Sigmoid colon (tissue), 7 donors: ENCODE measurements around the gene PLIN4. TPM values are rescaled to one million over a fixed set of nuclear protein-coding genes. Genes with fewer than 3 reads are reported as not detected.
"Not testable (repeated sequence)": the region's sequence is repeated elsewhere in the genome, so short reads cannot be mapped to it uniquely, and the experiment has no call there.

Experiments
- DNase-seq: peaks from one replicate; pipeline ENCODE4 v3.0.0-alpha.2; 2019
- H3K27ac ChIP-seq, 4 donors: fragments of 200-600 bp; sonication (generic); one replicate each; pipeline ENCODE4 v1.5.1; 2016 to 2019; ENCODE audit warnings: mild to moderate bottlenecking in 1 of 4
- H3K27me3 ChIP-seq, 3 donors: fragments of 200-600 bp; sonication (generic); one replicate each; pipeline ENCODE4 v1.5.1; 2019; ENCODE audit warnings: mild to moderate bottlenecking in 1 of 3
- H3K36me3 ChIP-seq, 4 donors: fragments of 200-600 bp; sonication (generic); one replicate each; pipeline ENCODE4 v1.5.1; 2016 to 2019
- H3K4me1 ChIP-seq, 4 donors: fragments of 200-600 bp; sonication (generic); one replicate each; pipeline ENCODE4 v1.5.1; 2017 to 2019
- H3K4me3 ChIP-seq, 4 donors: fragments of 200-600 bp; sonication (generic); one replicate each; pipeline ENCODE4 v1.5.1; 2017 to 2019; ENCODE audit warnings: mild to moderate bottlenecking in 2 of 4, moderate library complexity in 1 of 4
- H3K9me3 ChIP-seq, 4 donors: fragments of 200-600 bp in 3 of 4; sonication (generic) in 3 of 4; one replicate each; pipeline versions ENCODE4 v1.5.1 to v1.6.1; 2013 to 2019
- CTCF ChIP-seq, 4 experiments: fragments of 450-650 bp in 3 of 4; fragments of 200-600 bp in 1 of 4; IDR thresholded peaks; one replicate each; pipeline ENCODE4 v1.5.1; 2016 to 2019; ENCODE audit warnings: antibody characterized with exemption in 4 of 4, mild to moderate bottlenecking in 3 of 4, moderate library complexity in 2 of 4
- EP300 ChIP-seq, 4 donors: sonication (generic); formaldehyde crosslinking; IDR thresholded peaks; one replicate each; pipeline ENCODE4 v1.6.1; 2017; ENCODE audit warnings: antibody characterized with exemption in 4 of 4
- POLR2A ChIP-seq, 2 donors: fragments of 450-650 bp; IDR thresholded peaks; one replicate each; pipeline ENCODE4 v1.6.1; 2016; ENCODE audit warnings: antibody characterized with exemption in 2 of 2, mild to moderate bottlenecking in 2 of 2, moderate library complexity in 2 of 2
- POLR2AphosphoS5 ChIP-seq, 4 donors: sonication (generic); formaldehyde crosslinking; IDR thresholded peaks; one replicate each; pipeline ENCODE4 v1.6.1; 2017; ENCODE audit warnings: antibody characterized with exemption in 4 of 4
- WGBS, 2 donors: extraction: QIAGEN DNeasy Blood & Tissue Kit; methylation state at CpG; one replicate each; pipeline ENCODE4 v1.1.7; 2013; 5-methylcytosine and 5-hydroxymethylcytosine counted together
- intact Hi-C: fragments of 100-400 bp; cut with DNase I; formaldehyde crosslinking; loops from one replicate; pipeline ENCODE4 v1.15.1; 2023
- polyA plus RNA-seq, 3 donors: library from polyadenylated mRNA; stranded (reverse); fragments of 200-250 nt; gene quantifications; one replicate each; pipeline ENCODE4 v1.2.3, GENCODE V29; 2013
- total RNA-seq, 4 donors: library from RNA; depleted of rRNA; stranded (reverse); fragments of >200 nt; gene quantifications; one replicate each; pipeline ENCODE4 v1.1.0, GENCODE V29; 2016
- donor health status: healthy with polysubstance abuse.
- donor health status: Bipolar disorder and iron deficiency.
- donor health status: healthy.

PLIN4 gene, protein sequence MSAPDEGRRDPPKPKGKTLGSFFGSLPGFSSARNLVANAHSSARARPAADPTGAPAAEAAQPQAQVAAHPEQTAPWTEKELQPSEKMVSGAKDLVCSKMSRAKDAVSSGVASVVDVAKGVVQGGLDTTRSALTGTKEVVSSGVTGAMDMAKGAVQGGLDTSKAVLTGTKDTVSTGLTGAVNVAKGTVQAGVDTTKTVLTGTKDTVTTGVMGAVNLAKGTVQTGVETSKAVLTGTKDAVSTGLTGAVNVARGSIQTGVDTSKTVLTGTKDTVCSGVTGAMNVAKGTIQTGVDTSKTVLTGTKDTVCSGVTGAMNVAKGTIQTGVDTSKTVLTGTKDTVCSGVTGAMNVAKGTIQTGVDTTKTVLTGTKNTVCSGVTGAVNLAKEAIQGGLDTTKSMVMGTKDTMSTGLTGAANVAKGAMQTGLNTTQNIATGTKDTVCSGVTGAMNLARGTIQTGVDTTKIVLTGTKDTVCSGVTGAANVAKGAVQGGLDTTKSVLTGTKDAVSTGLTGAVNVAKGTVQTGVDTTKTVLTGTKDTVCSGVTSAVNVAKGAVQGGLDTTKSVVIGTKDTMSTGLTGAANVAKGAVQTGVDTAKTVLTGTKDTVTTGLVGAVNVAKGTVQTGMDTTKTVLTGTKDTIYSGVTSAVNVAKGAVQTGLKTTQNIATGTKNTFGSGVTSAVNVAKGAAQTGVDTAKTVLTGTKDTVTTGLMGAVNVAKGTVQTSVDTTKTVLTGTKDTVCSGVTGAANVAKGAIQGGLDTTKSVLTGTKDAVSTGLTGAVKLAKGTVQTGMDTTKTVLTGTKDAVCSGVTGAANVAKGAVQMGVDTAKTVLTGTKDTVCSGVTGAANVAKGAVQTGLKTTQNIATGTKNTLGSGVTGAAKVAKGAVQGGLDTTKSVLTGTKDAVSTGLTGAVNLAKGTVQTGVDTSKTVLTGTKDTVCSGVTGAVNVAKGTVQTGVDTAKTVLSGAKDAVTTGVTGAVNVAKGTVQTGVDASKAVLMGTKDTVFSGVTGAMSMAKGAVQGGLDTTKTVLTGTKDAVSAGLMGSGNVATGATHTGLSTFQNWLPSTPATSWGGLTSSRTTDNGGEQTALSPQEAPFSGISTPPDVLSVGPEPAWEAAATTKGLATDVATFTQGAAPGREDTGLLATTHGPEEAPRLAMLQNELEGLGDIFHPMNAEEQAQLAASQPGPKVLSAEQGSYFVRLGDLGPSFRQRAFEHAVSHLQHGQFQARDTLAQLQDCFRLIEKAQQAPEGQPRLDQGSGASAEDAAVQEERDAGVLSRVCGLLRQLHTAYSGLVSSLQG (N-terminal part only)
- 10 to 100 TPM; 41.3 to 71.7 (median 55.9) TPM for total RNA-seq
- polyA plus RNA-seq, result 10 to 100 TPM in 1 of 3 donors, 1 to 10 TPM in 1, under 1 TPM in 1; 0.69 to 22.3 (median 1.8) TPM

DNA sequence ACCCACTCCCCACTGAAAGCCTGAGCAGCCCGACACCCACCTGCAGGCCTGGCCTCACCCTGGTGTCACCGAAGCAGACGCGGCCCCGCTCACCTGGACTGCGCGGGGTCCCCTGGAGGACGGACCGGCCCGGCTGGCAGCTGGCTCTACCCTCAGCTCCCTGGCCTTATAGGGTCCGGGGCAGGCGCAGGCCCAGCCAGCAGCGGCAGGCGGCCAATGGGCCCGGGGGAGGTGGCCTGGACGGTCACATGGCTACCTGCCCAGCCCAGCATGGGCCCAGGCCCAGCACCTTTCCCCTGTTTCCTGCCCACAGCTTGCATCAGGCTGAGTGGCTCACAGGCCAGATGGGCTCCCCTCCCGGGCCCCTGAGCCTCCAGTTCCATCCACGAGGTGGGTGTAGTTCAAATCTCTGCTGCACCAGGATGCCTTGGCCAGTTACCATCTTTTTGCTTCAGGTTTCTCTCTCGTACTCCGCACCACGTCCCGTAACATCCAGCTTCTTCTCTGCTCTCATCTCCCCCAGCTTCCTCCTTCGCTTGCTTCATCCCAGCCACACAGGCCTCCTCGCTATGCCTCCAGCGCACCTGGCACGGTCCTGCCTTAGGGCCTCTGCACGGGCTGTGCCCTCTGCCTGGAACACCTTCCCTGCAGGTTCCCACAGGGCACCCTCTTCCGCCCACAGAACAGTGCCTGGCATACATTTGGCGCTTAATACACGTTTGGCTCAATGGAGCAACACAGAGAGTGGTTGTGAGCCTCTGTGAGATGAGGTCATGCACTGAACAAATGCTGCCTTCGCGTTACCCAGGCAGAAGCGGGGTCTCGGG is at the start of gene PLIN4:
Gene PLIN4, minus strand, starts transcription at position 142 of the 827 bp plus-strand sequence. CDS start 214 bp downstream, outside the sequence.
- H3K27me3 ChIP-seq, result no peaks in the 10 kb centered on the region
- no peaks in the 10 kb centered on the region for H3K9me3 ChIP-seq
- peaks cover 0 to 56% (median 37%) of the 10 kb centered on the region in 4 donors for H3K4me1 ChIP-seq
- intact Hi-C loops, result loop anchor here (5.0 to 10.0 kb wide), 3 partner anchors 61 to 534 kb away; partner anchors contain the start of genes EEF2, TNFAIP8L1 and UBXN6
- TF ChIP-seq POLR2AphosphoS5 (IDR thresholded peaks at IDR 0.05) (peak; percentile 97 to 99 (median 98)), EP300 (IDR thresholded peaks at IDR 0.05) (peak in 2 of 4 donors; percentile 48 to 81), CTCF (IDR thresholded peaks at IDR 0.05) (no peak), POLR2A (IDR thresholded peaks at IDR 0.05) (peak; percentile 91 to 97)
- H3K27ac ChIP-seq, result peak within 1 kb of the TSS; percentile 91 to 98 (median 94)
- peak; percentile 97 for DNase-seq
- peaks cover 0 to 26% (median 10%) of the 10 kb centered on the region in 4 donors for H3K36me3 ChIP-seq
- H3K4me3 ChIP-seq, result peak within 1 kb of the TSS; percentile 53 to 73 (median 60)
- 67 to 74% methylated on average over 34 of the region's 34 CpGs for WGBS, 2 donors

- Histone ChIP-seq H3K4me1 (no peaks in the 10 kb centered on the region), H3K27me3 (peaks cover 0 to 2% (median 0%) of the 10 kb centered on the region in 3 donors), H3K9me3 (no peaks in the 10 kb centered on the region), H3K4me3 (no peak overlapping the region), H3K36me3 (no peaks in the 10 kb centered on the region), H3K27ac (peak overlapping the region in 1 of 4 donors; percentile 27)
- TF ChIP-seq POLR2A (IDR thresholded peaks at IDR 0.05) (no peak), CTCF (IDR thresholded peaks at IDR 0.05) (peak; percentile 31 to 72 (median 49)), EP300 (IDR thresholded peaks at IDR 0.05) (no peak), POLR2AphosphoS5 (IDR thresholded peaks at IDR 0.05) (no peak)
- 24 to 49% methylated on average over 14 of the region's 14 CpGs for WGBS, 2 donors
- intact Hi-C loops, result no loop called here
- DNase-seq, result no peak
Observed at GRCh38 chr19:4567584-4568071, 49.3 kb upstream of the PLIN4 start.

- no peak overlapping the region for H3K27ac ChIP-seq
- intact Hi-C loops, result no loop called here
- H3K9me3 ChIP-seq, result no peaks in the 10 kb centered on the region
- H3K4me1 ChIP-seq, result no peaks in the 10 kb centered on the region
- no peak for DNase-seq
- H3K4me3 ChIP-seq, result no peak overlapping the region
- no peaks in the 10 kb centered on the region for H3K36me3 ChIP-seq
- TF ChIP-seq EP300 (IDR thresholded peaks at IDR 0.05) (no peak), POLR2AphosphoS5 (IDR thresholded peaks at IDR 0.05) (no peak), POLR2A (IDR thresholded peaks at IDR 0.05) (no peak), CTCF (IDR thresholded peaks at IDR 0.05) (no peak)
- 79 to 89% methylated on average over 35 of the region's 35 CpGs for WGBS, 2 donors
- H3K27me3 ChIP-seq, result no peaks in the 10 kb centered on the region
Observed at GRCh38 chr19:4566402-4567051, 48.2 kb upstream of the PLIN4 start.

DNA sequence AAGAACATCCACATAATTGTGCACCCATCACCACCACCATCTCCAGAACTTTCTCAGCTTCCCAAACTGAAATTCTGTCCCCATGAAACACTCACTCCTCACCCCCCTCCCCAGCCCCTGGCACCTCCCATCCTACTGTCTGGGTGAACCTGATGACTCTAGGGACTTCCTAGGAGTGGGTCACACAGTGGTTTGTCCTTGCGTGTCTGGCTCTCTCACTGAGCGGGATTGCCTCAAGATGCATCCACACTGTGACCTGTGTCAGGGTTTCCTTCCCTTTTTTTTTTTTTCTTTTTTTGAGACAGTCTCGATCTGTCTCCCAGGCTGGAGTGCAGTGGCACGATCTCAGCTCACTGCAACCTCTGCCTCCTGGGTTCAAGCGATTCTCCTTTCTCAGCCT is 45.3 kb upstream of the PLIN4 start:
- H3K9me3 ChIP-seq, H3K4me3 ChIP-seq, H3K27ac ChIP-seq, DNase-seq, H3K27me3 ChIP-seq, H3K4me1 ChIP-seq, H3K36me3 ChIP-seq, intact Hi-C loops: not testable (repeated sequence)
- 60 to 70% methylated on average over 5 of the region's 5 CpGs for WGBS, 2 donors

GRCh38 chr19:4562085-4562484 is 43.8 kb upstream of the PLIN4 start:
- H3K27me3 ChIP-seq, DNase-seq, intact Hi-C loops, H3K4me3 ChIP-seq, H3K36me3 ChIP-seq, H3K27ac ChIP-seq, H3K4me1 ChIP-seq, H3K9me3 ChIP-seq: not testable (repeated sequence)
- WGBS, 2 donors, result 63 to 80% methylated on average over 7 of the region's 7 CpGs
